B cell (primary cell): Measurements from ENCODE around the gene ZDHHC12. TPM values are rescaled to one million over a fixed set of nuclear protein-coding genes. Genes with fewer than 3 reads are reported as not detected.
A peak's percentile ranks its signal among the peaks of the same experiment; 100 is the strongest.

ENCODE experiments used
- ATAC-seq: fragments of 200-7000 bp; cut with Tn5 transposase; one replicate; pipeline ENCODE4 v1.10.0; 2021; ENCODE audit warnings: low read depth, mild to moderate bottlenecking, moderate number of reproducible peaks, moderate library complexity
- CTCF ChIA-PET: fragments of 350-600 bp; sonication (Branson Sonifier 250); formaldehyde crosslinking; loops from one replicate; lab custom pipeline; 2021; ENCODE audit warnings: antibody characterized with exemption, inconsistent platforms; lab: Charles Lee
- POLR2A ChIA-PET: fragments of 350-600 bp; sonication (Branson Sonifier 250); formaldehyde crosslinking; loops from one replicate; lab custom pipeline; 2021; ENCODE audit warnings: antibody characterized with exemption; lab: Charles Lee
- DNase-seq: peaks from one replicate; pipeline ENCODE4 v3.0.0; 2013
- H2AFZ ChIP-seq: 2 replicates; pipeline ENCODE4 v1.6.1; 2012; ENCODE audit warnings: mild to moderate bottlenecking, low read depth, low read length; ENCODE audit not compliant: insufficient read depth, poor library complexity, severe bottlenecking
- H3K27ac ChIP-seq, 2 donors: 1 replicate in 1 of 2; 2 replicates in 1 of 2; pipeline ENCODE4 v1.5.1; 2012 to 2013; ENCODE audit warnings: low read length in 2 of 2, mild to moderate bottlenecking in 2 of 2, moderate library complexity in 1 of 2
- H3K27me3 ChIP-seq, 4 experiments: fragments of 200-600 bp in 1 of 4; sonication (generic) in 1 of 4; replicated peaks in 1 of 4; 1 replicate in 2 of 4; 2 replicates in 2 of 4; pipeline versions ENCODE4 v1.6.1 to v1.7.0; 2013 to 2016; ENCODE audit warnings: low read length in 3 of 4, mild to moderate bottlenecking in 2 of 4, mixed read lengths in 1 of 4, moderate library complexity in 1 of 4; ENCODE audit not compliant: insufficient read depth in 4 of 4, control insufficient read depth in 3 of 4; ENCODE audit errors: control extremely low read depth in 1 of 4
- H3K36me3 ChIP-seq, 2 experiments: replicated peaks in 1 of 2; 1 replicate in 1 of 2; 2 replicates in 1 of 2; pipeline versions ENCODE4 v1.6.1 to v1.7.1; 2013; ENCODE audit warnings: low read length in 1 of 2; ENCODE audit not compliant: insufficient read depth in 2 of 2, control insufficient read depth in 1 of 2; ENCODE audit errors: control extremely low read depth in 1 of 2, extremely low read depth in 1 of 2
- H3K4me1 ChIP-seq, 2 donors: fragments of 200-600 bp in 1 of 2; sonication (generic) in 1 of 2; 1 replicate in 1 of 2; 2 replicates in 1 of 2; pipeline versions ENCODE4 v1.5.1 to v1.6.1; 2013 to 2017; ENCODE audit warnings: low read length in 2 of 2; ENCODE audit not compliant: control insufficient read depth in 2 of 2, insufficient read depth in 2 of 2
- H3K4me2 ChIP-seq: replicated peaks from 2 replicates; pipeline ENCODE3; 2012; ENCODE audit warnings: mild to moderate bottlenecking, low read depth, low read length; ENCODE audit not compliant: poor library complexity, severe bottlenecking
- H3K4me3 ChIP-seq, 5 experiments: fragments of 200-600 bp in 1 of 5; sonication (generic) in 1 of 5; 1 replicate in 3 of 5; 2 replicates in 2 of 5; pipeline versions ENCODE4 v1.5.1 to v1.7.0; 2011 to 2016; ENCODE audit warnings: low read length in 4 of 5, mild to moderate bottlenecking in 4 of 5, low read depth in 2 of 5, control low read depth in 1 of 5, moderate library complexity in 1 of 5; ENCODE audit not compliant: insufficient read depth in 1 of 5; ENCODE audit errors: control extremely low read depth in 1 of 5, extremely low read depth in 1 of 5
- H3K79me2 ChIP-seq: fragments of 200-600 bp; sonication (generic); one replicate; pipeline ENCODE4 v1.6.0; 2016; ENCODE audit warnings: low read length; ENCODE audit not compliant: control insufficient read depth, insufficient read depth
- H3K9ac ChIP-seq: fragments of 200-600 bp; sonication (generic); 2 replicates; pipeline ENCODE4 v1.6.1; 2017; ENCODE audit warnings: mild to moderate bottlenecking, low read length, moderate library complexity
- H3K9me3 ChIP-seq, 3 donors: one replicate each; pipeline versions ENCODE4 v1.6.1 to v1.7.1; 2013; ENCODE audit warnings: low read length in 2 of 3; ENCODE audit not compliant: control insufficient read depth in 2 of 3, insufficient read depth in 1 of 3; ENCODE audit errors: control extremely low read depth in 1 of 3
- H4K20me1 ChIP-seq: 2 replicates; pipeline ENCODE4 v1.6.0; 2012; ENCODE audit warnings: mild to moderate bottlenecking, low read length; ENCODE audit not compliant: insufficient read depth, control insufficient read depth, poor library complexity, severe bottlenecking
- H3K27ac Mint-ChIP-seq: one replicate; pipeline ENCODE4 v1.8.0; 2021; ENCODE audit warnings: mixed read lengths
- H3K27me3 Mint-ChIP-seq: one replicate; pipeline ENCODE4 v1.8.0; 2021; ENCODE audit warnings: mixed read lengths
- H3K4me1 Mint-ChIP-seq: one replicate; pipeline ENCODE4 v1.8.0; 2021; ENCODE audit warnings: mixed read lengths
- H3K4me3 Mint-ChIP-seq: one replicate; pipeline ENCODE4 v1.8.0; 2021; ENCODE audit warnings: mixed read lengths
- H3K9me3 Mint-ChIP-seq: one replicate; pipeline ENCODE4 v1.8.0; 2022; ENCODE audit warnings: mixed read lengths; ENCODE audit not compliant: insufficient read depth
- CTCF ChIP-seq: fragments of 200-600 bp; IDR thresholded peaks from one replicate; pipeline ENCODE4 v1.8.0; 2022; ENCODE audit warnings: antibody characterized with exemption, mild to moderate bottlenecking
- EZH2 ChIP-seq: IDR thresholded peaks from 2 replicates; pipeline ENCODE4 v1.6.1; 2012; ENCODE audit warnings: borderline replicate concordance, low read depth, mild to moderate bottlenecking, moderate library complexity, low read length; ENCODE audit not compliant: insufficient read depth, poor library complexity, severe bottlenecking
- WGBS: methylation state at CpG from one replicate; pipeline ENCODE4 v1.1.5; 2013; ENCODE audit warnings: missing lambda C conversion rate; ENCODE audit not compliant: insufficient coverage; 5-methylcytosine and 5-hydroxymethylcytosine counted together
- intact Hi-C: fragments of 100-400 bp; cut with micrococcal nuclease; formaldehyde crosslinking; loops from one replicate; pipeline ENCODE4 v1.10.0; 2022
- polyA plus RNA-seq: library from polyadenylated mRNA; depleted of rRNA; stranded (reverse); fragments of >200 nt; gene quantifications from 2 replicates; pipeline ENCODE4 v1.2.3, GENCODE V29; 2012
- total RNA-seq, 2 donors: library from RNA; stranded (reverse); fragments of 120-200 nt in 1 of 2; gene quantifications; 1 replicate in 1 of 2; 2 replicates in 1 of 2; pipeline versions ENCODE4 v1.2.3 to v1.2.4, GENCODE V29; 2013 to 2022

The ZDHHC12 gene
- total and polyA plus RNA-seq, 2 donors (not counting 1 experiment from before 2014, with no cell fraction given), result 28.5 to 47.0 TPM

- no peaks in the 10 kb centered on the region for H3K9me3 Mint-ChIP-seq
- peaks cover 50% of the 10 kb centered on the region for H3K4me1 Mint-ChIP-seq
- H3K9me3 ChIP-seq, result no peaks in the 10 kb centered on the region
- ChIA-PET CTCF (interaction anchor here (1.3 to 4.3 kb wide), 5 partner anchors 12 to 239 kb away, joined by 3 to 13 read pairs (median 4); partner anchors contain the start of genes PKN3 and ZDHHC12), POLR2A (interaction anchor here (0.6 to 1.9 kb wide), 8 partner anchors 8 to 836 kb away, joined by 3 to 6 read pairs (median 4); partner anchors contain the start of genes DYNC2I2, ENDOG, ENG and ZDHHC12)
- no peaks in the 10 kb centered on the region for H3K27me3 Mint-ChIP-seq
- intact Hi-C loops, result loop anchor here (1.0 to 5.0 kb wide), 8 partner anchors 34 to 233 kb away; partner anchors contain the start of genes DYNC2I2, ENDOG, ODF2 and SPOUT1
- H3K9ac ChIP-seq, result peak overlapping the region; percentile 77
- peak overlapping the region; percentile 15 to 75 for H3K27ac ChIP-seq
- peak overlapping the region; percentile 85 for H3K4me2 ChIP-seq
- under 1% methylated on average over 74 of the region's 83 CpGs for WGBS
- peaks cover 41 to 50% of the 10 kb centered on the region in 2 donors for H3K4me1 ChIP-seq
- TF ChIP-seq CTCF (no peak), EZH2 (no peak)
- H3K27ac Mint-ChIP-seq, result peak overlapping the region; percentile 96
- H3K79me2 ChIP-seq, result peaks cover 70% of the 10 kb centered on the region
- ATAC-seq (peak; percentile 7), DNase-seq (peak; percentile 74)
- H3K27me3 ChIP-seq, result no peaks in the 10 kb centered on the region
- H3K4me3 ChIP-seq, result peak overlapping the region; percentile 54 to 84 (median 77)
- H3K4me3 Mint-ChIP-seq, result peak overlapping the region; percentile 98
- H4K20me1 ChIP-seq, result peaks cover 32% of the 10 kb centered on the region
- H3K36me3 ChIP-seq, result peaks cover 14 to 38% of the 10 kb centered on the region in 2 experiments
- H2AFZ ChIP-seq, result peak overlapping the region; percentile 37
These were observed 33.9 kb downstream of the ZDHHC12 start for GRCh38 chr9:128689820-128690683.
